KOPT-K1 (cell line): Measurements from ENCODE around the gene TREML1.
A peak's percentile ranks its signal among the peaks of the same experiment; 100 is the strongest.

Experiments used
- H3K27ac ChIP-seq: fragments of 200-600 bp; sonication (generic); 2 replicates; pipeline ENCODE4 v1.5.1; 2016; ENCODE audit warnings: antibody characterized with exemption, mild to moderate bottlenecking, low read depth, low read length; ENCODE audit not compliant: poor library complexity, severe bottlenecking
- H3K36me3 ChIP-seq: fragments of 200-600 bp; sonication (generic); 2 replicates; pipeline ENCODE4 v1.5.1; 2017; ENCODE audit warnings: antibody characterized with exemption, mild to moderate bottlenecking, low read length, moderate library complexity; ENCODE audit not compliant: insufficient read depth
- H3K9me3 ChIP-seq: fragments of 200-600 bp; sonication (generic); 2 replicates; pipeline ENCODE4 v1.5.1; 2017; ENCODE audit warnings: antibody characterized with exemption, low read length, mild to moderate bottlenecking; ENCODE audit not compliant: insufficient read depth, poor library complexity, severe bottlenecking

The TREML1 gene

DNA sequence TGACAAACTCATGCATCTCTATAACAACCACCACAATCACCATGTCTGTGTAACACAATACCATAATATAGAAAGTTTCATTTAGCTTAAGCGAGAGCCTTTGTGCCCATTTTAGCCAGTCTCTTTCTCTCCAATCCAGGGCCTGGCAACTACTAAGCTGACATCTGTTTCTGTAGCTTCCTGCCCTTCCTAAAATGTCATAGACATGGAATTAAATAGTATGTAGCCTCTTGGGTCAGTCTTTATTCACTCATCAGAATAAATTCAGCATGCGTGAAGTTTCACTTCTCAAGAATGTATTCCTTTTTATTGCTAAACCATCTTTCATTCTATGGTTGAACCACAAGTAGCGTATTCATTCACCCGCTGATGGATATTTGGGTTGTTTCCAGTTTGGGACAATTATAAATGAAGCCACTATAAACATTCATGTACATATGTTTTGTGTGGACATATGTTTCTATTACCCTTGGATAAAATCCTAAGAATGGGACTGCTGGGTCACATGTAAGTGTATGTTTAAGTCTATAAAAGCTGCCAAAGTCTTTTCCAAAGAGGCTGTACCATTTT lies 10.5 kb upstream of the TREML1 start:
- Histone ChIP-seq H3K27ac (no peak overlapping the region), H3K9me3 (no peaks in the 10 kb centered on the region)

DNA sequence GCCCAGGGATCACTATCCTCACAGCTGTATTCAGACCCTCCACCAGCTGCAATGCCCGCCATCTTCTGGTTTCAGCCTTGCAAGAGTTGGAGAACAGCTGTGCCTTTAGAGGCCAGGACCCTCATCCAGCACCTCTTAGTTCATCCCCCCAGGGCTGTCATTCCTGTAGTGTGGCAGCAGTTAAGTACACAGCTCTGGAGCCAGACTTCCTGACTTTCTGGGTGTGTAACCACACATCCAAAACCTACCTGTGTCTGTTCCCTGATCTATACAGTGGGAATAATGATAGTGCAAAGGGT lies 9.2 kb upstream of the TREML1 start:
- Histone ChIP-seq H3K9me3 (no peaks in the 10 kb centered on the region), H3K27ac (no peak overlapping the region), H3K36me3 (no peaks in the 10 kb centered on the region)

More for the DNA sequence above, 10.5 kb upstream of the TREML1 start:
- no peaks in the 10 kb centered on the region for H3K36me3 ChIP-seq

GRCh38 chr6:41162687-41163418 lies 8.7 kb upstream of the TREML1 start, which contains the start of gene TREM2:
Gene TREM2 (minus strand): TSS chr6:41163116. CDS start chr6:41163082, 34 bp downstream.
- H3K27ac ChIP-seq = no peak within 1 kb of the TSS
- H3K9me3 ChIP-seq = no peaks in the 10 kb centered on the region
- no peaks in the 10 kb centered on the region for H3K36me3 ChIP-seq

GRCh38 chr6:41161851-41162552 lies 7.9 kb upstream of the TREML1 start:
- Histone ChIP-seq H3K9me3 (no peaks in the 10 kb centered on the region), H3K27ac (no peak overlapping the region), H3K36me3 (no peaks in the 10 kb centered on the region)

DNA sequence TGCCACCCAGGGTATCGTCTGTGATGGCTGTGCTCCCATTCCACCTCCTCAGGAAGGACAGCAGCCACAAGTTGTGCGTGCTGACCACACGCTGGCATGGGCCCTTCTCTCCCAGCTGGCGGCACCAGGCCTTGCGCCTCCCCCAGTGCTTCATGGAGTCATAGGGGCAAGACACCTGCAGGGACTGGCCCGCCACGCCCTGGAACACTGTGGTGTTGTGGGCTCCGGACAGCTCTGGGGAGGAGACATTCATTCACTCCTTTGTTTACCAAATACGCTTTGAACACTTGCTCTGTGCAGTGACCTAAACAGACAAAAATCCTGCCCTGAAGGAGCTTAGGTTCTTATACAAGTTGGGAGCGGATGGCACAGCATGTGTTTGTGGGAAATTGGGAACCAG lies 7.2 kb upstream of the TREML1 start:
- Histone ChIP-seq H3K27ac (no peak overlapping the region), H3K36me3 (no peaks in the 10 kb centered on the region), H3K9me3 (no peaks in the 10 kb centered on the region)

GRCh38 chr6:41160933-41161332 lies 6.8 kb upstream of the TREML1 start:
- no peaks in the 10 kb centered on the region for H3K9me3 ChIP-seq
- no peaks in the 10 kb centered on the region for H3K36me3 ChIP-seq
- H3K27ac ChIP-seq = no peak overlapping the region

DNA sequence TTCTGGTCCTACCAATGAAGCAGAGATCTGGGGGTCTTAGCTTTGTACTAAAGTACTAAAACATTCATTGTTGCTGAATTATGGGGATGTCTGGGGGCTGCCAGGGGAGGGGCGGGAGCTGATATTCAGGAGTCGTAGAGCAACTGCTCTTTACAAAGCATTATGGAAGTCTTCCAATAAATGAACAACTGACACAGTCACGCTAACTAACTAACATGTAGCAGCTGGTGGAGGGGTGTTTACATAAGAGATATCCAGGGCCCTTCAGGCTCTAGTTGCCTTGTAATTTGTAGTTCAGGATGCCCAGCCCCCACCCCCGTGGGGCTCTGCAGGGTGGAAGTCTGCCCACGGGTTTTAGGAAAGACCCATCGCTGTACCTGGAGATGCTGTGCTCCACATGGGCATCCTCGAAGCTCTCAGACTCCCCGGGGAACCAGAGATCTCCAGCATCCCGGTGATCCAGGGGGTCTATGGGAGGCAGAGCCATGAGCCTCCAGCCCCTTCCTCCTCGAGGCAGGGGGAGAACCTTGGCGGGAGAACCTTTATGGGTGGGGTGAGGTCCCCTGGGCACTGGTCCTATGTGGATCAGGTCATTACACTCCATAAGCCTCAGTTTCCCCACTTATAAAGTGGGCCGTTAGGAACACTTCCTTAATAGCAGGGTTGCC lies 5.4 kb upstream of the TREML1 start:
- no peak overlapping the region for H3K27ac ChIP-seq
- H3K36me3 ChIP-seq = no peaks in the 10 kb centered on the region
- no peaks in the 10 kb centered on the region for H3K9me3 ChIP-seq

DNA sequence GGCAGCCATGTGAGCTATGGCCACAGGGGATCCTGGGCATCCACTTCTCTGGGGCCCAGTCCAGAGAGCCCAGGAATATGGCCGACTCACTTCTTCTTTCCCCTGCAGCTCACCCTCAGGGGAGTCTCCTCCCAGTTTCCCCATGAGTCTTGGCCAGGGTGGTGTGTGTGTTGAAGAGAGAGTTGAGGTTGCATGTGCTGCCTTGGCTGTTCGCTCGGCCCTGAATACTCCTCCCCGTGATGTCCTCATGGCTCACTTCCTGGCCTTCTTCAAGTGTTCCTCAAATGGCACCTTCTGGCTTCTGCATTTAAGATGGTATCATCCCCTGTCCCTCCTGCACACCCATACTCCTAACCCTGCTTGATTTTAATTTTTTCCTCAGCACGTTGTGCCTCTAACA lies 3.2 kb upstream of the TREML1 start:
- Histone ChIP-seq H3K27ac (no peak overlapping the region), H3K36me3 (no peaks in the 10 kb centered on the region), H3K9me3 (no peaks in the 10 kb centered on the region)

DNA sequence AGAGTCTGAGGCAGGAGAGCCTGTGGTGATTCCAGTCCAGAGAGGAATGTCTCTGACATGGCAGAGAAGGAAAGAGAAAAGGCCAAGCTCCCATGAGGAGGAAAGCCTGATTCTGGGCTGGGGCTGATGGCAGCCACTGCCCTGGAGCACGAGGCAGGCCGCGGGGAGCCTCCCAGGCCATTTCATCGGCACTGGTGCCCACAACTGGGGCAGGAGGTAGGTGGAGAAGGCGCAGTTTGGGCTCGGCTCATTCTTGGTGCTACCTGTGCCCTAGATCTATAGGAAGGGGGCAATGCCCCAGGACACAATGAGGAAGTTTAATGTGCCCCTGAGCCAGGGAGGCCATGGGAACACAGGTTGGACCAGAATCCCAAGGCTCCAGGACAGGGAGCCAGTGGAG lies 2.6 kb upstream of the TREML1 start:
- Histone ChIP-seq H3K9me3 (no peaks in the 10 kb centered on the region), H3K27ac (no peak overlapping the region), H3K36me3 (no peaks in the 10 kb centered on the region)

DNA sequence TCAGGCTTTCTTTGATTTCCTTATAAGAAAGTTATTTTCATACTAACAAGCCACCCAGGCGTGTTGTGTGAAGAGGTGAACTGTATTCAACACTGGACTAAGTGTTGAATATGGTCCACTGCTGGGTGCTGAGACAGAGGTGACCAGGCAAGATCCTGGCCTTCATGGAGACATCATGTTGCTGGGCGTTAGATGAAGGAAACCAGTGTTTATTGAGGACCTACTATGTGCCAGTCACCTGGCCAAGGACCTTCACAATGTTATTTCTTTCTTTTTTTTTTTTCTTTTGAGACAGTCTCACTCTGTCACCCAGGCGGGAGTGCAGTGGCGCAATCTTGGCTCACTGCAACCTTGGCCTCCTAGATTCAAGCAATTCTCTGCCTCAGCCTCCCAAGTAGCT lies 1.9 kb upstream of the TREML1 start:
- Histone ChIP-seq H3K9me3 (no peaks in the 10 kb centered on the region), H3K27ac (no peak overlapping the region), H3K36me3 (no peaks in the 10 kb centered on the region)

DNA sequence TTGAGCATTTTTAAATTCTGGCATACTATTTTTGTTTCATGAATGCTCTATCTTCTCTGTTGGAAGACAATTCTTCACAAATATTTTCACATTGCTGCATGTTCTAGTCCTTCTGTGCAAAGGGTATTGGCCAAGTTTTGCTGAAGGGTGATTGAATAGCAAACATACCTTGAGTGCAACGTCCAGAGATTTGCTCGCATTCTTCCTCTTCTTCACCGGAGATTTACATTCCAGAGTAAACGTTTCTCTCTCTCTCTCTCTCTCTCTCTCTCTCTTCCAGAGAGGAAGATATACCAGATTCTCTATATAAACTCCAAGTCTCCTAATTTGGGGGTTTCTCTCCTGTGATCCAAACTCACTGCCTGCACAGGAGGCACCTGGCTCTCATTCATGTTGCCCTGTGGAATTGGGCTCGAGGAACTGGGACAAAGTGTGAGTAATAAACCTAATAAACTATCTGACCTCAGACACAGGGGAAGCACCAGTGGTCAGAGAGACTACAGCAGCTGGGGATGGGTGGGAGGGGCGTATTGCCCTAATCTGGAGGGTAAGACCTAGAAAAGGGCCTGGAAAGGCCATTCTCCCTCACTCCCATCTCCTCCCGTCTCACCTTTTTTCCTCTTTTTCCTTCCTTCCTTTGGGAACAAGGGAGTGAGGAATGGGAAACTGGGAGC lies 1.1 kb upstream of the TREML1 start:
- Histone ChIP-seq H3K27ac (no peak overlapping the region), H3K9me3 (no peaks in the 10 kb centered on the region), H3K36me3 (no peaks in the 10 kb centered on the region)

GRCh38 chr6:41153451-41153850 lies 696 bp downstream of the TREML1 start:
- H3K27ac ChIP-seq = no peak overlapping the region
- no peaks in the 10 kb centered on the region for H3K36me3 ChIP-seq
- no peaks in the 10 kb centered on the region for H3K9me3 ChIP-seq

GRCh38 chr6:41150671-41151070 lies 3.5 kb downstream of the TREML1 start:
- Histone ChIP-seq H3K27ac (no peak overlapping the region), H3K36me3 (no peaks in the 10 kb centered on the region), H3K9me3 (no peaks in the 10 kb centered on the region)

- Histone ChIP-seq H3K9me3 (no peaks in the 10 kb centered on the region), H3K36me3 (no peaks in the 10 kb centered on the region), H3K27ac (peak overlapping the region; percentile 12)
Observed at GRCh38 chr6:41147917-41148316, 6.2 kb downstream of the TREML1 start.

GRCh38 chr6:41136911-41137310 lies 17.2 kb downstream of the TREML1 start:
- Histone ChIP-seq H3K36me3 (no peaks in the 10 kb centered on the region), H3K9me3 (no peaks in the 10 kb centered on the region), H3K27ac (no peak overlapping the region)
